Heart left ventricle (tissue), 13 donors: ENCODE measurements around the gene GPR68.

Experiments
- POLR2A ChIP-seq, 2 donors: fragments of 450-650 bp; IDR thresholded peaks; one replicate each; pipeline ENCODE4 v1.6.1; 2017; ENCODE audit warnings: antibody characterized with exemption in 2 of 2, mild to moderate bottlenecking in 2 of 2, moderate library complexity in 2 of 2
- TF ChIP-seq, protein P1 (sequence below), 12 donors: fragments of 200-600 bp; sonication (generic) in 4 of 12; IDR thresholded peaks; one replicate each; pipeline versions ENCODE4 v1.5.0 to v1.8.0; 2018 to 2022; ENCODE audit warnings: antibody characterized with exemption in 12 of 12, mild to moderate bottlenecking in 5 of 12
- donor health status: ischemic (EF 13 %, LVEDD 7.1; RV severe dilation, severe dysfunction).
- donor health status: DM: no; HTN: yes; CAD: no.
- donor health status: DM: no; HTN: no; CAD: no.
- donor health status: ischemic (EF 25% LVEDD 6.9; RV normal size, moderate dysfunction).
- donor health status: ischemic (EF 25% LVEDD 5.7; RV mildly dilated, moderate dysfunction).
- donor health status: ischemic (EF 35%, LVEDD 5.7; RV mildly dilated, moderate dysfunction).
- donor health status: nonischemic (EF 11% LVEDD 7.7; RV severe dilation, severe dysfunction).
- donor health status: DM: yes; HTN: yes; CAD: no.
- donor health status: PGD.
- donor health status: ischemic (EF 29% LVEDD 5.4; RV normal size, mild dysfunction).
- donor health status: nonischemic (EF 23%, LVEDD 6.1; RV moderate dilation, normal function).

DNA sequence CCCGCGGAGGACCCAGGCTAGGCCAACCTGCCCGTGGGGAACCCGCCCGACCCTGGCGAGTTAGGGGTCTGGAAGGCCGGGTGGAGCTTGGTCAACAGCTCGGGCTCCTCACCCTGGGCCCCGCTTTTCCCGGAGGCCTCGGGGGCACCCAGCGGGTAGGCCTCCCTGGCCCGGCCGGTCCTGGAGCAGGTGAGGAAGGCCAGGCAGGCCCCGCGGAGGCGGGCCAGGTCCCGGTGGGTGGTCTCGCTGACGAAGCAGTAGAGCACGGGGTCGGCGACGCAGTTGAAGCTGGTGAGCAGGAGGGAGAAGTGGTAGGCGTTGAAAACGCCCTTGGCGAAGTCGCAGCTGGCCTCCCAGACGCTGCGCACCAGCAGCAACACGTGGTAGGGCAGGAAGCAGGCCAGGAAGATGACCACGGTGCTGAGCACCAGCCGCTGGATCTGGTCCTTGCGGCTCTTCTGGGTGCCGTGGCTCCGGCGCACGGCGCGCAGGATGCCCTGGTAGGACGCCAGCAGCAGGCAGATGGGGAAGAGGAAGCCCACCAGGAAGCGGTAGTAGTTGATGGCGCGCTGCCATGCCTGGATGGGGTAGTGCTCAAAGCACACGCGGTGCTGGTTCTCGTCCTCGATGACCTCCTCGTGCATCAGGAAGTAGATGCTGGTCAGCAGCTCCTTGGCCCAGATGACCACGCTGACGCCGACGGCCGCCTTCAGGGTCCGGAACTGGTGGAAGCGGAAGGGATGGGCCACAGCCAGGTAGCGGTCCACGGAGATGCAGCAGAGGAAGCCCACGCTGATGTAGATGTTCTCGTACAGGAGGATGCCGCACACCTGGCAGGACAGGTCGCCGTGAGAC lies 10.3 kb downstream of the GPR68 start:
- TF ChIP-seq, protein P1, sequence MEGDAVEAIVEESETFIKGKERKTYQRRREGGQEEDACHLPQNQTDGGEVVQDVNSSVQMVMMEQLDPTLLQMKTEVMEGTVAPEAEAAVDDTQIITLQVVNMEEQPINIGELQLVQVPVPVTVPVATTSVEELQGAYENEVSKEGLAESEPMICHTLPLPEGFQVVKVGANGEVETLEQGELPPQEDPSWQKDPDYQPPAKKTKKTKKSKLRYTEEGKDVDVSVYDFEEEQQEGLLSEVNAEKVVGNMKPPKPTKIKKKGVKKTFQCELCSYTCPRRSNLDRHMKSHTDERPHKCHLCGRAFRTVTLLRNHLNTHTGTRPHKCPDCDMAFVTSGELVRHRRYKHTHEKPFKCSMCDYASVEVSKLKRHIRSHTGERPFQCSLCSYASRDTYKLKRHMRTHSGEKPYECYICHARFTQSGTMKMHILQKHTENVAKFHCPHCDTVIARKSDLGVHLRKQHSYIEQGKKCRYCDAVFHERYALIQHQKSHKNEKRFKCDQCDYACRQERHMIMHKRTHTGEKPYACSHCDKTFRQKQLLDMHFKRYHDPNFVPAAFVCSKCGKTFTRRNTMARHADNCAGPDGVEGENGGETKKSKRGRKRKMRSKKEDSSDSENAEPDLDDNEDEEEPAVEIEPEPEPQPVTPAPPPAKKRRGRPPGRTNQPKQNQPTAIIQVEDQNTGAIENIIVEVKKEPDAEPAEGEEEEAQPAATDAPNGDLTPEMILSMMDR (IDR thresholded peaks at IDR 0.05) = no peak
- no peak for TF ChIP-seq POLR2A (IDR thresholded peaks at IDR 0.05)
